IPS-11a (cell line): Measurements from ENCODE around the gene GOLM1.

Experiments used
- H3K4me3 ChIP-seq: one replicate; pipeline ENCODE4 v1.5.1; 2013; ENCODE audit warnings: low read depth, low read length, control low read depth

GOLM1 gene

DNA sequence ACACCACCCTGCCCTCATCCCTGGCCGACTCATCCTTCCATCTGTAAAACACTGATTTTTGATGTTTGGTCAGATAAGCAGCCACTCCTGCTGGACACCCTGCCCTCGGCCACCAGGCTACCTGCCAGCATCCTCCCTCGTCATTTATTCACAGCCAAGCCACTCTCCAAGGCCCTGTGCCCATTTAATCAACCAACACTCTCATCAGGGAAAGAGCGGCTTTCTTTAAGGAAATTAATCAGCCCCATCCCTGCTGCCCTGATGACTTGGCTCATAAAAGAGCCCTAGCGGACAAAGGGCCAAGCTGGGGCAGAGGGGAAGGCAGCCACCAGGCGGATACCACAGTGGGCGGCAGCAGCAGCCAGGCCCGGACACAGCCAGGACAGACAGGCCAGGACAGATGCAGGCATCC, 52.4 kb downstream of the GOLM1 start:
- H3K4me3 ChIP-seq: no peak overlapping the region

DNA sequence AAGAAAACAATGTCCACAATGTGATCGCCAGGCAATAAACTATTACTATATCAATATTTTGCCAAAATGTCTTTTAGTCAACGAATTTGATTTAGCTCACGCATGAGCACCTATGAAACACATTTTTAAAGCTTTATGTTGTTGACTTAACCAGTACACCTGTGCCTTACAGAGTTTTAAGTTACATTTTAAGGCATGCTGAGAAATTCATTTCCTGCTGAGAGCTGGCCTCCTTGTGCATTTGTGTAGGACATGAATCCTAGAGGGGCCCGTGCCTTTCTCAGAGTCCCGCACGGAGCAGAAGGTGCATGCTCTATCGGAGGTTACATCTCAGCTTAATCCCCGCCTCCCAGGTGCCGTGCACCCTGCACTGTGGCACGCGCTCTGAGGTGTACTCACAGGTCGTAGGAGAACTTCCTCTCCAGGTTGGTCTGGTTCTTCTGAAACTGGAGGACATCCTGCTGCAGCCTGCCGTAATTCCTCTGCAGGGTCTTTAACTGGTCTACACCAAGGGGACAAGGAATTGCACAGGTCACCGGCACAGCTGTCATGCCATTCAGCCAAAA, 53.2 kb downstream of the GOLM1 start:
- H3K4me3 ChIP-seq: no peak overlapping the region

DNA sequence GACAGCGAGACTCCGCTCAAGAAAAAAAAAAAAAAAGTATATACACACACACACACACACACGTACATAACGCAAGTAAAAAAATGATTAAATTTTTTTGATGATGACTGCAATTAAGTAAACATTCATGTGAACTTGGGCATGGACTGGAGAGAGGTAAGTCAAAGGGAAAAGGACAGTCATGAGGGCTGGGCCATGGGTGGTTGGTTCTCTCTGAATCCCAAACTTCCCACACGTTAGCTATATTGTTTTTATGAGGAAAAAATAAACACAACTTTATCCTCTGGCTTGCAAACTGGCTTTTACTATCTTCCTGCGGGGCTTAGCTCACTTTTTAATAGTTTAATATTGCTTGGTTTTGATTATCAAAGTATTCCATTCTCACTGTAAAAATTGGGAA, 53.7 kb downstream of the GOLM1 start:
- no peak overlapping the region for H3K4me3 ChIP-seq

DNA sequence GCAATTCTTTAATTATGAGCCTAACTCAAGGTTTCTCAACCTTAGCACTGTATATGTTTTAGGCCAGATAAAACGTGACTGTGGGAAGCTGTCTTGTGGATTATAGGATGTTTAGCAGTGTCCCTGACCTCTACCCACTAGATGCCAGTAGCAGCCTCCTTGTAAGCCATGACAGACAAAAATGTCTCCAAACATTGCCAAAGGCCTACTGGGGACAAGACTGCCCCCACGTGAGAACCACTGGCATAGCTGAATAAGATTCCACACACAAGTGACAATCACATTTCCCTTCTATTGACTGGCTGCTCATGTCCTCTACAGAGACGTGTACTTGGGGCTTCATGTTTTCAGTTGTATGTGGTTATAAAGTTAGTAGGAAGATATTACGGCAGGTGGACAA, 55.4 kb downstream of the GOLM1 start:
- no peak overlapping the region for H3K4me3 ChIP-seq

DNA sequence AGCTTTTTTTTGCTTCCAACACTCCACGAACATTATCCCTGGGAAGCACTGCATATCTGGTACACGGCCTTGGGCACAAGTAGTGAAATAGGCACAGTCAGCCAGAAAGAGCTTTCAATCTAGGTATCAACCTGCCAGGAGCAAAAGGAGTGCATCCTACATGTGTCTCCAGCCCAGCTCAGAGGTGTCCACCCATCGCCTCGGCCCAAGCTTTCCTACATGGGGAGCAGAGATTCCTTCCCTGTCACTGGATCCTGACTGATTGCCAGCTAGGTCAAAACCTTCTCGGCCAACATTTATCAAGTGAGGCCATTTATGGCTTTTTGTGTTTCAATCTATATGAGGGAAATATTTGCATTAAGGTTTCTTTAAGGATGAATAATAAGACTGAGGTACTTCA, 55.8 kb downstream of the GOLM1 start:
- no peak overlapping the region for H3K4me3 ChIP-seq

DNA sequence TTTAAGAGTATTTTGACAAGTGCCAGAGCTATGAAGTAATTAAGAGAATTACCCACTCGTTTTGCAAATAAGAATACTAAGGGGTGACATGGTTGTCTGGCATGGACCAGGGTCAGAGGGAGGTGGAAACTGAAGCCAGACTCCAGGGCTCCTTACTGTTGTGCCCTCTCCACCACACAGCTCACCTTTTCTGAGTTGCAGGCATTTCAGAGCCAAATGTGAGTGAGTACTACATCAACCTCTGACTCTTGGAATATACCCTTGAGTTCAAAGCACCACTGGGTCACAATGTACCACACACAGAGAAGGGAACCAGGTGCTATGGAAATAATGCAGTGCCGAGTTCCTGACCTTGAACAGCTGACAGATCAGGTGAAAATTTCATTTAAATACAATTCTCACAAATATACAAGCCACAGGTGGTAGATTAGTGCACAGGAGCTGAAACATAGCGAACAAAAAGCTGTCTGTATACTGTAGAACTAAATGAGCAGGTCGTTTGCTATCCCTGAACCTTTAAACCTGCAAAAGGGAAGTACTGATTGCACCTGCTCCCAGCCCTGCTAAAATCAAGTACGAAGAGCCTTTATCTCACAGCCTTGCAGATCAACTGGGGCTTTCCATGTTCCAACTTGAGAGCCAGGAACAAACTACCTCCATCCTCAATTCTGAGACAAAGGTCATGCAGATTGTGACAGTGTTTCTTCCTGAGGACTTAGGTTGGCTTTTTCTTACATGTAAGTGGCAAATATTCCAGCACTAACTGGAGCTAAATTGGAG, 57.0 kb downstream of the GOLM1 start:
- no peak overlapping the region for H3K4me3 ChIP-seq

DNA sequence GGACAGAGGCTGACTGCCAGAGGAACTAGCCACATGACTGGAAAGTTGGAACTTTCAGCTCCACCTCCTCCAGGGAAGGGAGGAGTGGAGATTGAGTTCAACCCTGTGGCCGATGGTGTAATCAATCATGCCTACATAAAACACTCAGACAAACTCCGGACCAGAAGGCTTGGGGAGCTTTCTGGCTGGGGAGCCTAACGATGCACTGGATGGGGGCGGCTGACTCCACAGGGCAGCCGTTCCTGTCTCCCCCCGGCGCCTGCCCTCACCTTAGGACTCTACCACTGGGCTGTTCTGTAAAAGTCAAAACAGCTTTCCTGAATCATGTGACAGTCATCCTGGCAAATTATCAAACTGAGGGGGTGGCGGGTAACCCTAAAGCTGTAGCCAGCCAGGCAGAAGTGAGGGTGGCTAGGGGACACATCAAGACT, 58.0 kb downstream of the GOLM1 start:
- no peak overlapping the region for H3K4me3 ChIP-seq

DNA sequence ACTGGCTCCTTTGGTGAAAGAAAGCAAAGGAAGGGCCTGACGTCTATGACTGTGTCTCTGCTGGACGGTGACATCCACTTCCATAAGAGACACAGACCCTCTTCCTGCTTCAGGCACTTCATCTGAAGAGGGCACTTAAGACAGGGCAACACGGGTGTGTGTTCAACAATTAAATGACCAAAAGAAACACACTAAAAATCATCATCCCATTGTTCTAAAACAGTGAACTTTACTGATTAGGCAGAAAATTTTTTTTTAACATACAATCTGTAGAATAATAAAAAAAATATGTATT, 58.5 kb downstream of the GOLM1 start:
- H3K4me3 ChIP-seq: no peak overlapping the region

DNA sequence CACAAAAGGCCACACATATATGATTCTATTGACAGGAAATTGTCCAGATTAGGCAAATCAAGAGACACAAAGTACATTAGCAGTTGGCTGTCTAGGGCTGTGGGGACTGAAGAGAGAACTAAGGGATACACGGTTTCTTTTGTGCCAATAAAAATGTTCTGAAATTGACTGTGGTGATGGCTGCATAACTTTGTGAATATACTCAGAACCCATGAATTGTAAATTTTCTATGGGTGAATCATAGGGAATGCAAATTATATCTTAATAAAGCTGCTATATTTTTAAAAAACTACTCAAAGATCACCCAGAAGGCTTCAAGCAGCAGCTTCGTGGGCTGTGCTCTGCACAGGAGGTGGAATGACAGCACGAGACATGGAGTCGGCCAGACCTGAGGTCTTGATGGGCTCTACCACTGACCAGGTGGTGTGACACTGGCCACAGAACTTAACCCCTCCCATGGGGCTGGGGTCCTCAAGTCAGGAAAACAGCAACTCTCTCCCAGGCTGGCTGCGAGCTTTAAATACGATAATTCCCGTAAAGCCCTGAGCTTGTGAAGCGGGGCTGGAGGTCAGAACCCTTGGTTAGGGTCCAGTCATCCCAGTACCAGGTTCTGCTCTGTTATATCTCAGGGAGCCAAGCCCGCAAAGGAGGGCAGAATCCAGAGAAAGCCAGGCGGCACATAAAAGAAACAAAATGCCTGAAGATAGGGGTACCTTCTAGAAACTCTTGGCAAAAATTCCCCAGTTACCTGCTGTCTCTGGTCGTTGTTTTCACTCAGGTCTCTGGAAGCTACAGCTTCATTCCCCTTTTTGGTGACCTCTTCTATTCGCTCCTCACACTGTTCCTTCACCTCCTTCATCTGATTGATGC, 59.1 kb downstream of the GOLM1 start:
- H3K4me3 ChIP-seq: no peak overlapping the region

DNA sequence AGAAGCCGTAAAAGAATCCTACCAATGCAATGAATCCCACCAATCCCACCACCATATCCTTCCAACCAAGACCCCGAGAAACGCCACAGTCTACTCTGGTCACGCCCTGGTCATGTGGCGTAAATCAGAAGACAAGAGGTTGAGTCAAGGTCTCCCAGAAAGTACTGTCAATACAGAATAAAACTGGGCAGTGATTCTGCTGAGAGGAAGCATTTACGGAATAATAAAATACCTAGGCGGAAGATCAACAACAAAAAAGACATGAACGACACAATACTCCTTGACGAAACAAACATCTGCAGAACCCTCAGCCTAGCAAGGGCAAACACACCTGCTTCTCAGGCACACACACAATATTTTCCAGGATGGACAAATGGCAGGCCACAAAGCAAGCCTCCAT, 62.8 kb downstream of the GOLM1 start:
- H3K4me3 ChIP-seq: no peak overlapping the region

DNA sequence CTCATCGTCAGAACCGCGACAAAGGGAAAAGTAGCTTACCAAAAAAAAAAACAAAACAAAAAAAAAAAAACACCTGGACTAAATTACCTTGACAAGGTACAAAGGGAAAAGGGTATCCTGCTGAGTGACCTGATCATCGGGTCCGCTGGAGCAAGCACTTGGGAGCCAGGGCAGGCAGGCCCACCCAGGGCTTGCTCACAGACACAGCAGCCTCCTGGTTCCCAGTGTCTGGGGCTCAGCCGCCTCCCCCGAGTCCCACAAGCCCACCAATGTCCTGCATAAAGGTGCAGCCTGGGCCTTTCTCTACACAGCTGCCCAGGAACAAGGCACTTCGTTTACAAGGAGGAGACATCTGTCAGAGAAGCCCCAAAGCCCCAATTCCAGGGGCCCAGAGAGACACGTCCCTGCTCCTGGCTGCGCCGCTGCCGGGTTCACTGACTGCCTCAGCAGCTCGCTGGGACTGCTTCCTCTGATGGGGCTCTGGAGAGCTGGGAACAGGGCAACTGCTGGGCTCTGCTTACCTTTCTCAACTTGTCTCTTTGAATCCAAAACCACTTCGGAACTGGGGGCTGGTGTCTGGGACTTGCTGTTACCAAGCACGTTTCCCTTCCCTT, 63.4 kb downstream of the GOLM1 start:
- H3K4me3 ChIP-seq: no peak overlapping the region

DNA sequence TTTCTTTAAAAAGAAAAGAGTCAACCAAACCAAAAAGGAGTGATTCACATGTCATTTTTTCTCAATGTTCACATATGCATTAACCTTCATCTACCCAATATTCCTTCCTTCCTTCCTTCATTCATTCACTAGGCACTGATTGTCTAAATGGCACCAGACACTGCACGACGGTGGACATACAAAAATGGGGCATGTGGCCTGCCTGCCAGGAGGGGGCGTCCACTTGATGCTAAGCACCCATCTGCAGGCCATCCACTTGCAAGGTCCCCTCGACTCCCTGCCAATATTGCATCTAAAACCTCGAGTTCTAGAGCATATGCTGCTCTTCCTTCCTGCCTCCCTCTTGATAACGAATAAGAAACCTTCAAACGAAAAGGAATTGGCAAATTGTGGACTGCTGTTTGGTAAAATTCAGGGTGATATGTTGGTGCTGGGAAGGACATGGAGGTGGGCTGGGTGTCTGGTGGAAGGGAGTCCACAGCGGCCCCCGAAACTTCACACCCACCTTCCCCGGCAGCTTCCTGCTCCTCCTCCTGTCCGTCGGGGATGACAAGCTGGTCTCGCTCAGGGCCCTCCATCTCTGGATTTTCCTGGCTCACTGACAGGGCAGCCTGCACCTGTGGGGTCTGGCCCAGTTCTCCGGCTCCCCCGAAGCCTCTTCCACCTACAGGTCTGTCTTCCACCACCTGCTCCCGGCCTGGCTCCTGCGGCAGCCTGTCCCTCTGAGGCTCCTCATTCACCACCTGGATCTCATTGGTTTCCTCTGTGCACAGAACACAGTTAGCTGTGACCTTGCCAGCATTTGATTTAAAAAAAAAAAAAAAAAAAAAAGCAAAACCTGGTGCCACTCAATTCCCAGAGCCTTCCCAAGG, 64.3 kb downstream of the GOLM1 start:
- no peak overlapping the region for H3K4me3 ChIP-seq

DNA sequence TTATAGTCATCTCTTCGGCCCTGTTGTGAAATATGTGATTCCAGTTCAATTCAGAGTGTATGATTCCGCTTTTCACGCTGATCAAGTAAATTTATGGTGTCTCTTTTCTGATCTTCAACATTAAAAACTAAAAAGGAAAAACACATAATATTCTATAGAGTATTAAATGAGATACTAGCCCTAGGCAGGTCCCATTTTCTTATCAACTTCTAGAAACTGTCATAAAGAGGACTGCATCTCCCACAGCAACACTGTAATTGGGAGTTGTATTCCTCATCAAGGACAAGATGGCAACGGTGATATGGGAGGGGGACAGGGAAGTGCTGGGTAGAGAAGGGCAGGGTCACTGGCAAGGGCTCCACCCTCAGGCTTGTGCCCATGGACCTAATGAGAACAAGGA, 71.6 kb downstream of the GOLM1 start:
- no peak overlapping the region for H3K4me3 ChIP-seq

DNA sequence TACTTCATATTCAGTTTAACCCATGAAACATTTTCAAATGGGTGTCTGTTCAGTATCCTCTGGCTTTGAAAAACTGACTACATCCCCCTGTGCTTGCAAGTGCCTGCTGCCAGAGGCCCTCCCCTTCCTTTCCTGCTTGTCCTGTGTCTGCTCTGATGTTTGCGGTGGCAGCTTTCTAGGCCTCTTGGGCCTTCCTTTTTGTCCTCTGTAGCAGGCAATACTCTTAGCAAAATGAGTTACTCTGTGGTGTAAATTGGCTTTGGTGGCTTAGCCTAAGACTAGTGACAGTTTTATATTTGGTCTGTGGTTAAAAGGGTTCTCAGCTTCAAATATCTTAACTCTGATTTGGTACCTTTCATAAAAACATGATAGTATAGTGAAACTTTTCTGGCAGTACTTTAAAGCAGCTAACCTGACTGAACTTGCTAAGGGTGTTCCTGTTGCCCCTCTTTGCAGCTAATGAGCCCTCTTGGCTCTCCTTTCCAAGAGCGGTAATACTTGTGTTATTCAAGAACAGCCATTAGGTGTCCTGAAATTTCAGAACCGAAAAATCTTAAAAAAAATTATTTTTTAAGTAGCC, 76.6 kb downstream of the GOLM1 start:
- H3K4me3 ChIP-seq: no peak overlapping the region

DNA sequence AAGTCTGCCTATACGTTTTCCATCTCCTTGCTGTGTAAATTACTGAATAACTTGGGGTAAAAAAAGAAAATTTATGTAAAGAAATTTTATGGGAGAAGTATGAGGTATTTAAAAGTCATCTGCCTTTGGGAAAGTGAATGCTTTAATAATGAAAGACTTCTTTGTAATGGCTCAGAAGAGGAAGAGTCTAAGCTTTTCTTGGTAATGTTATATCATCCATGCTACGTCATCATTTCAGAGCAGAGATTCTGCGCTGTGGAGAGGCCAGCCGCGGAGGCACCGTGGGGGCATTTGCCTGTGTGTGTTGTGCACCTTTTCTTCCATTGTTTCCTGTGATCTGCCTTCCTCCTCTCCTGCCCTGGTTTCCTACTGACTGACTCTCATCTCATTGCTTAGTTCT, 78.2 kb downstream of the GOLM1 start:
- H3K4me3 ChIP-seq: no peak overlapping the region

DNA sequence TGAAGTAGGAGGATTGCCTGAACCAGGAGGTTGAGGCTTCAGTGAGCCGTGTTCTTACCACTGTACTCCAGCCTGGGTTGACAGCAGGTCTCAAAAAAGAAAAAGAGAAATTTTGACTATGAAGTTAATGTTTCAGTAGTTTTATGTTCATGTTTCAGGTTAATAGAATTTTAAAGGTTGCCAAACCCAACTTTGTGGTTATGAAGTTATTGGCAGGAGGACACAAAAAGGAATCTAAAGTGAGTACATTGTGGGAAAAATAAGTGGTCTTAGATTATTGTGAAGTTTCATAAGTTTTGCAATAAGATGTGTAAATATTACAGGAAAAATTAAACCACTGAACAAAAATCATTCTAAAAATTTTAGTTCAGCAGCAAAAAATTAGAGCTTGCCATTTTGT, 78.6 kb downstream of the GOLM1 start:
- no peak overlapping the region for H3K4me3 ChIP-seq

DNA sequence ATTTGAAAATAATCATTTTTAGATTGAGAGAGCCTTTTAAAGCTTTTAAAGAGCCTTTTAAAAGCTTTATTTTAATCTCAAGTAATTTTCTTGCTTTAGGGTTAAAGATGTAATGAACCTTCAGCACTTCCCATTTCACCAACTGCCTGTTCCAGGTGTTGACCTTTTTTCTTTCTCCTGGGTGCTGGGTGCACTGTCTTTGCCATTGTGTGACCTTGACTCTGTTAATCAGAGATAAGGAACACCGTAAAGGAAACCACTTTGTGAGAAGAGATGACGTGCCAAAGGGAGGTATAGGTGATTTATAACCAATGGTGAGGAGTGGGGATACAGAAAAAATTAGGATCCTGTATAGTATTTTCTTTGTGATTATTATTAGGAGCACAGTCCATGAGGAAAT, 90.2 kb downstream of the GOLM1 start:
- H3K4me3 ChIP-seq: no peak overlapping the region

DNA sequence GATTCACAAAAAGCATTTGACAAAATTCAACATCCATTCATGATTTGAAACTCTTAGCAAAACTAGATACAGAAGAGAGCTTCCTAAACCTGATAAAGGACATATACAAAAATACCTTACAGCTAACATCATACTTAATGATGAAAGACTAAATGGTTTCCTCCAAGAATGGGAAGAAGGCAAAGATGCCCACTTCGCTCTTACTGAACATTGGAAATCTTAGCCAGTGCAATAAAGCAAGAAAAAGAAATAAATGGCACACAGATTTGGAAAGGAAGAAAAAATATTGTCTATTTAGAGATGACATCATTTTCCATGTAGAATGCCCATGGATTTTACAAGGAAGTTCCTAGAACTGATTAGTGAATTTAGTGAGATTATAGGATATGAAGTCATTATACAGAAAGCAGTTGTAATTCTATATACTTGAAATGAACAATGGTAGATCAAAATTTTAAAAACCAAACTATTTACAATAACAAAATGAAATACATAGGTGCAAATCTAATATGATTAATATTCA, 94.0 kb downstream of the GOLM1 start:
- H3K4me3 ChIP-seq: no peak overlapping the region

DNA sequence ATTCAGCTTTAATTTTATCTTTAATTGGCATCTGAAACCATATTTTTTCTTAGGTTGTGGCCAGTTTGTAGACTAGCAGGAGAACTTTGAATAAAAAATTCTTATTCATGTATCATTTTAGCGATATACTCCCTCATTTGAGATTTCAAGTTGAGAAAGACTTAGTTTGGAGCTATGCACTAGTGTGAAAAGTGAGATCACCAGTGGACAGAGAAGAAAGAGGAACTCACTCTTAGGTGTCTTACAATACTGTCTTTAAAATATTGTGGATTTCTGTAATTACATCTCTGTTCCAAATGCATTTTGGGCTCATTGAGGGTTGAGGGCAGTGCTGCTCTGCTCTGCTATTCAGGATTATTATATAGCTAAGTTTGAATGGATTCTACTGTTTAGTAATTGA, 103.8 kb downstream of the GOLM1 start:
- no peak overlapping the region for H3K4me3 ChIP-seq

DNA sequence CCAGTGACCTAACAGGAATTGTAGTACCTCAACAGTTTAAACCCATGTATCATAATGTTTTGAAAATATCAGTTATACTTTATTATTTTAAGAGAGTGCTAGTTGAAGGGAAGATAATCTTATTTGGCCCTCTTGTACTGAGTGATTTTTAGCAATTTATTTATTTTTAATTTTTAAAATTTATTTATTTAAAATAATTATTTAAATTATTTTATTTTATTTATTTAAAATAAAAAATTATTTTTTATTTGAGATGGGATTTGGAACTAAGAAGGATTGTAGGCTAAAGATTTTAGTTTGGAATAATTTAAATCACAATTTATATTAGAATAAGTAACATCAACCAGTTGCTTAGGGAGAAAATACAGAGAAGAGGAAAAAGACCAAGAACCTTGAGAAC, 104.3 kb downstream of the GOLM1 start:
- no peak overlapping the region for H3K4me3 ChIP-seq
